Fibroblast of upper back skin (primary cell): ENCODE measurements around the gene UNC5A.

ENCODE experiments used
- DNase-seq: peaks from one replicate; pipeline ENCODE4 v3.0.0-alpha.2; 2013

The UNC5A gene

GRCh38 chr5:176901260-176902101 is 91.1 kb downstream of the UNC5A start:
- DNase-seq = no peak

- DNase-seq = no peak
Observed at GRCh38 chr5:176902102-176902814, 91.9 kb downstream of the UNC5A start.

- no peak for DNase-seq
Observed at GRCh38 chr5:176902911-176903664, 92.7 kb downstream of the UNC5A start.

- no peak for DNase-seq
Observed at GRCh38 chr5:176904276-176904675, 93.9 kb downstream of the UNC5A start.

GRCh38 chr5:176906126-176906525 is 95.8 kb downstream of the UNC5A start:
- no peak for DNase-seq

GRCh38 chr5:176906796-176907195 is 96.4 kb downstream of the UNC5A start:
- DNase-seq = no peak

- no peak for DNase-seq
Observed at GRCh38 chr5:176908675-176909368, 98.5 kb downstream of the UNC5A start.

GRCh38 chr5:176912115-176912514 is 101.8 kb downstream of the UNC5A start:
- DNase-seq = no peak

GRCh38 chr5:176915906-176916305 is 105.5 kb downstream of the UNC5A start:
- DNase-seq = no peak

GRCh38 chr5:176916337-176916736 is 106.0 kb downstream of the UNC5A start:
- no peak for DNase-seq

GRCh38 chr5:176918613-176919012 is 108.3 kb downstream of the UNC5A start:
- no peak for DNase-seq

GRCh38 chr5:176921714-176922113 is 111.4 kb downstream of the UNC5A start:
- DNase-seq = no peak

- no peak for DNase-seq
Observed at GRCh38 chr5:176922817-176923216, 112.5 kb downstream of the UNC5A start.

- DNase-seq = no peak
Observed at GRCh38 chr5:176927562-176927961, 117.2 kb downstream of the UNC5A start.

GRCh38 chr5:176929654-176930053 is 119.3 kb downstream of the UNC5A start:
- DNase-seq = no peak
